KMS-11 (cell line): Measurements from ENCODE around the gene SLC22A16.

Source experiments
- H2AFZ ChIP-seq: fragments of 200-600 bp; sonication (generic); 2 replicates; pipeline ENCODE4 v1.6.1; 2016; ENCODE audit warnings: antibody characterized with exemption, mixed run types, low read depth
- H3K27ac ChIP-seq: fragments of 200-600 bp; sonication (generic); 2 replicates; pipeline ENCODE4 v1.6.1; 2016; ENCODE audit warnings: mild to moderate bottlenecking, mixed run types
- H3K27me3 ChIP-seq: fragments of 200-600 bp; sonication (generic); 2 replicates; pipeline ENCODE4 v1.6.1; 2017; ENCODE audit warnings: mild to moderate bottlenecking, low read depth, mixed run types, moderate library complexity; ENCODE audit not compliant: insufficient read depth
- H3K36me3 ChIP-seq: fragments of 200-600 bp; sonication (generic); 2 replicates; pipeline ENCODE4 v1.6.1; 2017; ENCODE audit warnings: mild to moderate bottlenecking, mixed run types; ENCODE audit not compliant: insufficient read depth
- H3K4me1 ChIP-seq: fragments of 200-600 bp; sonication (generic); 2 replicates; pipeline ENCODE4 v1.6.1; 2016; ENCODE audit warnings: mild to moderate bottlenecking, low read depth, mixed run types; ENCODE audit not compliant: poor library complexity, severe bottlenecking
- H3K4me2 ChIP-seq: fragments of 200-600 bp; sonication (generic); 2 replicates; pipeline ENCODE4 v1.7.0; 2016; ENCODE audit warnings: mild to moderate bottlenecking, mixed run types
- H3K4me3 ChIP-seq: fragments of 200-600 bp; sonication (generic); IDR thresholded peaks from 2 replicates; pipeline ENCODE4 v1.6.1; 2017; ENCODE audit warnings: low read depth, low read length, mixed read lengths; ENCODE audit not compliant: insufficient read depth
- H3K79me2 ChIP-seq: fragments of 200-600 bp; sonication (generic); 2 replicates; pipeline ENCODE4 v1.6.1; 2016; ENCODE audit warnings: low read depth, mixed run types; ENCODE audit not compliant: insufficient read depth
- H3K9ac ChIP-seq: fragments of 200-600 bp; sonication (generic); 2 replicates; pipeline ENCODE4 v1.6.1; 2016; ENCODE audit warnings: mild to moderate bottlenecking, mixed run types
- H4K20me1 ChIP-seq: fragments of 200-600 bp; sonication (generic); 2 replicates; pipeline ENCODE4 v1.6.1; 2016; ENCODE audit warnings: mild to moderate bottlenecking, mixed run types; ENCODE audit not compliant: insufficient read depth
- CTCF ChIP-seq: fragments of 200-600 bp; sonication (generic); conservative IDR thresholded peaks from 2 replicates; pipeline ENCODE4 v1.6.1; 2017; ENCODE audit warnings: low read depth, mild to moderate bottlenecking, antibody characterized with exemption, low read length, moderate library complexity, mixed read lengths

The SLC22A16 gene

GRCh38 chr6:110476046-110476849 is at the start of gene SLC22A16:
Gene SLC22A16, minus strand, starts transcription at chr6:110476613. Its CDS starts 39 bp downstream, at chr6:110476574.
- no peaks in the 10 kb centered on the region for H3K4me1 ChIP-seq
- no peaks in the 10 kb centered on the region for H3K36me3 ChIP-seq
- H4K20me1 ChIP-seq: no peaks in the 10 kb centered on the region
- H3K27ac ChIP-seq: no peak within 1 kb of the TSS
- H3K27me3 ChIP-seq: no peaks in the 10 kb centered on the region
- no peaks in the 10 kb centered on the region for H3K79me2 ChIP-seq
- H3K4me3 ChIP-seq: no peak within 1 kb of the TSS
- H3K9ac ChIP-seq: no peak within 1 kb of the TSS
- no peak for TF ChIP-seq CTCF
- no peak within 1 kb of the TSS for H3K4me2 ChIP-seq
- H2AFZ ChIP-seq: no peak within 1 kb of the TSS

- Histone ChIP-seq H3K36me3 (no peaks in the 10 kb centered on the region), H3K9ac (no peak overlapping the region), H3K27me3 (no peaks in the 10 kb centered on the region), H3K27ac (no peak overlapping the region), H3K79me2 (no peaks in the 10 kb centered on the region), H2AFZ (no peak overlapping the region), H4K20me1 (no peaks in the 10 kb centered on the region), H3K4me3 (no peak overlapping the region), H3K4me1 (no peaks in the 10 kb centered on the region), H3K4me2 (no peak overlapping the region)
- no peak for TF ChIP-seq CTCF
Measured at GRCh38 chr6:110525001-110525400, 48.6 kb upstream of the SLC22A16 start.

- no peak overlapping the region for H3K9ac ChIP-seq
- no peaks in the 10 kb centered on the region for H3K4me1 ChIP-seq
- no peaks in the 10 kb centered on the region for H3K27me3 ChIP-seq
- no peak overlapping the region for H3K4me3 ChIP-seq
- H3K36me3 ChIP-seq: no peaks in the 10 kb centered on the region
- H2AFZ ChIP-seq: no peak overlapping the region
- H3K27ac ChIP-seq: no peak overlapping the region
- no peaks in the 10 kb centered on the region for H3K79me2 ChIP-seq
- H3K4me2 ChIP-seq: no peak overlapping the region
- no peak for TF ChIP-seq CTCF
- H4K20me1 ChIP-seq: no peaks in the 10 kb centered on the region
Measured at GRCh38 chr6:110524305-110524704, 47.9 kb upstream of the SLC22A16 start.

GRCh38 chr6:110523451-110524021 is 47.1 kb upstream of the SLC22A16 start:
- H4K20me1 ChIP-seq: no peaks in the 10 kb centered on the region
- H3K4me3 ChIP-seq: no peak overlapping the region
- H3K27me3 ChIP-seq: no peaks in the 10 kb centered on the region
- no peak for TF ChIP-seq CTCF
- H3K79me2 ChIP-seq: no peaks in the 10 kb centered on the region
- no peak overlapping the region for H3K4me2 ChIP-seq
- H3K9ac ChIP-seq: no peak overlapping the region
- no peaks in the 10 kb centered on the region for H3K36me3 ChIP-seq
- no peak overlapping the region for H2AFZ ChIP-seq
- no peak overlapping the region for H3K27ac ChIP-seq
- H3K4me1 ChIP-seq: no peaks in the 10 kb centered on the region
